HEK293 (cell line): ENCODE measurements around the gene SPOUT1.
A peak's percentile ranks its signal among the peaks of the same experiment; 100 is the strongest.

Experiments used
- CTCF ChIA-PET: fragments of 350-600 bp; formaldehyde crosslinking; extraction: SDS; loops from one replicate; lab custom pipeline; 2021; ENCODE audit warnings: antibody characterized with exemption; lab: Yijun Ruan, JAX
- POLR2A ChIA-PET: fragments of 300-600 bp; formaldehyde crosslinking; extraction: SDS; loops from one replicate; lab custom pipeline; 2020; ENCODE audit warnings: antibody characterized with exemption, inconsistent platforms; lab: Yijun Ruan, JAX
- H3K27ac ChIP-seq: fragments of 200-500 bp; sonication (Bioruptor generic); 2 replicates; pipeline ENCODE4 v1.5.1; 2014; ENCODE audit warnings: low read depth, low read length, control low read depth, inconsistent platforms; ENCODE audit errors: extremely low read depth
- H3K36me3 ChIP-seq, 2 experiments: fragments of 200-500 bp in 1 of 2; sonication (Bioruptor generic) in 1 of 2; 1 replicate in 1 of 2; 2 replicates in 1 of 2; pipeline ENCODE4 v1.5.1; 2014 to 2017; ENCODE audit warnings: inconsistent platforms in 2 of 2, low read length in 2 of 2; ENCODE audit not compliant: control insufficient read depth in 2 of 2, insufficient read depth in 1 of 2
- H3K4me1 ChIP-seq: fragments of 200-500 bp; sonication (Bioruptor generic); 2 replicates; pipeline ENCODE4 v1.5.1; 2014; ENCODE audit warnings: mild to moderate bottlenecking, low read length, inconsistent platforms; ENCODE audit not compliant: control insufficient read depth, insufficient read depth
- H3K4me3 ChIP-seq: 2 replicates; pipeline ENCODE4 v1.5.1; 2011; ENCODE audit warnings: low read depth, mild to moderate bottlenecking, control low read depth, low read length, moderate library complexity
- H3K9me3 ChIP-seq: fragments of 200-500 bp; sonication (Bioruptor generic); 2 replicates; pipeline ENCODE4 v1.5.1; 2014; ENCODE audit warnings: low read depth, low read length, inconsistent platforms; ENCODE audit not compliant: control insufficient read depth, insufficient read depth
- GLIS2 ChIP-seq: fragments of 450-650 bp; formaldehyde crosslinking; IDR thresholded peaks from 2 replicates; pipeline ENCODE4 v1.5.1; 2016; ENCODE audit warnings: missing biosample characterization, missing genetic modification characterization
- KLF7 ChIP-seq: fragments of 450-650 bp; formaldehyde crosslinking; IDR thresholded peaks from 2 replicates; pipeline ENCODE4 v1.5.1; 2016; ENCODE audit warnings: missing biosample characterization, missing genetic modification characterization, borderline replicate concordance
- MEIS1 ChIP-seq: sonication (generic); formaldehyde crosslinking; IDR thresholded peaks from 2 replicates; pipeline ENCODE4 v1.8.1; 2022; ENCODE audit warnings: missing genetic modification reagents, mild to moderate bottlenecking, borderline replicate concordance
- OVOL3 ChIP-seq: fragments of 450-650 bp; formaldehyde crosslinking; IDR thresholded peaks from 2 replicates; pipeline ENCODE4 v1.5.1; 2016; ENCODE audit warnings: missing biosample characterization, missing genetic modification characterization
- TCF7L2 ChIP-seq: IDR thresholded peaks from 2 replicates; pipeline ENCODE4 v1.6.1; 2011; ENCODE audit warnings: low read depth, mild to moderate bottlenecking, inconsistent platforms, low read length, moderate library complexity, borderline replicate concordance
- ZBTB17 ChIP-seq: fragments of 450-650 bp; formaldehyde crosslinking; IDR thresholded peaks from 2 replicates; pipeline ENCODE4 v1.5.1; 2016; ENCODE audit warnings: missing biosample characterization, missing genetic modification characterization
- ZBTB21 ChIP-seq: fragments of 450-650 bp; formaldehyde crosslinking; IDR thresholded peaks from 2 replicates; pipeline ENCODE4 v1.5.1; 2017; ENCODE audit warnings: missing biosample characterization, missing genetic modification characterization
- ZNF132 ChIP-seq: fragments of 450-650 bp; formaldehyde crosslinking; IDR thresholded peaks from 2 replicates; pipeline ENCODE4 v1.5.1; 2017; ENCODE audit warnings: missing biosample characterization, missing genetic modification characterization, borderline replicate concordance
- ZNF223 ChIP-seq: fragments of 450-650 bp; formaldehyde crosslinking; IDR thresholded peaks from 2 replicates; pipeline ENCODE4 v1.5.1; 2016; ENCODE audit warnings: missing biosample characterization, missing genetic modification characterization
- ZNF239 ChIP-seq: fragments of 450-650 bp; formaldehyde crosslinking; IDR thresholded peaks from 2 replicates; pipeline ENCODE4 v1.5.1; 2016; ENCODE audit warnings: missing biosample characterization, missing genetic modification characterization
- ZNF274 ChIP-seq, 2 experiments: fragments of 200-500 bp in 1 of 2; fragments of 450-650 bp in 1 of 2; sonication (Bioruptor generic) in 1 of 2; formaldehyde crosslinking in 1 of 2; IDR thresholded peaks; 2 replicates each; pipeline versions ENCODE4 v1.5.1 to v1.6.1; 2014 to 2016; ENCODE audit warnings: borderline replicate concordance in 1 of 2, inconsistent platforms in 1 of 2, low read length in 1 of 2, missing biosample characterization in 1 of 2, missing genetic modification characterization in 1 of 2
- ZNF404 ChIP-seq: fragments of 450-650 bp; formaldehyde crosslinking; IDR thresholded peaks from 2 replicates; pipeline ENCODE4 v1.5.1; 2017; ENCODE audit warnings: missing biosample characterization, missing genetic modification characterization
- ZNF416 ChIP-seq: fragments of 450-650 bp; formaldehyde crosslinking; IDR thresholded peaks from 2 replicates; pipeline ENCODE4 v1.5.1; 2016; ENCODE audit warnings: missing biosample characterization, missing genetic modification characterization
- ZNF48 ChIP-seq: fragments of 450-650 bp; formaldehyde crosslinking; IDR thresholded peaks from 2 replicates; pipeline ENCODE4 v1.5.1; 2016; ENCODE audit warnings: missing biosample characterization, missing genetic modification characterization
- ZNF600 ChIP-seq: fragments of 450-650 bp; formaldehyde crosslinking; IDR thresholded peaks from 2 replicates; pipeline ENCODE4 v1.5.1; 2016; ENCODE audit warnings: missing biosample characterization, missing genetic modification characterization
- ZNF621 ChIP-seq: fragments of 450-650 bp; formaldehyde crosslinking; IDR thresholded peaks from 2 replicates; pipeline ENCODE4 v1.5.1; 2017; ENCODE audit warnings: missing biosample characterization, missing genetic modification characterization
- ZNF629 ChIP-seq: fragments of 450-650 bp; formaldehyde crosslinking; IDR thresholded peaks from 2 replicates; pipeline ENCODE4 v1.5.1; 2017; ENCODE audit warnings: missing biosample characterization, missing genetic modification characterization
- ZNF76 ChIP-seq: fragments of 450-650 bp; formaldehyde crosslinking; IDR thresholded peaks from 2 replicates; pipeline ENCODE4; 2016; ENCODE audit warnings: low read depth, missing biosample characterization, missing genetic modification characterization, borderline replicate concordance
- ZNF768 ChIP-seq: fragments of 450-650 bp; formaldehyde crosslinking; IDR thresholded peaks from 2 replicates; pipeline ENCODE4 v1.5.1; 2018; ENCODE audit warnings: missing biosample characterization, mild to moderate bottlenecking, missing genetic modification characterization
- TF ChIP-seq, protein P1 (sequence below): fragments of 450-650 bp; formaldehyde crosslinking; IDR thresholded peaks from 2 replicates; pipeline ENCODE4 v1.5.1; 2016; ENCODE audit warnings: missing biosample characterization, missing genetic modification characterization
- TF ChIP-seq, protein P2 (sequence below): fragments of 450-650 bp; formaldehyde crosslinking; IDR thresholded peaks from 2 replicates; pipeline ENCODE4 v1.5.1; 2016; ENCODE audit warnings: missing biosample characterization, missing genetic modification characterization
- TF ChIP-seq, protein P3 (sequence below): fragments of 450-650 bp; formaldehyde crosslinking; IDR thresholded peaks from 2 replicates; pipeline ENCODE4 v1.5.1; 2016; ENCODE audit warnings: missing biosample characterization, missing genetic modification characterization, low read depth
- TF ChIP-seq, protein P4 (sequence below): fragments of 450-650 bp; formaldehyde crosslinking; IDR thresholded peaks from 2 replicates; pipeline ENCODE4 v1.5.1; 2016; ENCODE audit warnings: missing biosample characterization, missing genetic modification characterization
- TF ChIP-seq, protein P5 (sequence below): fragments of 450-650 bp; formaldehyde crosslinking; IDR thresholded peaks from 2 replicates; pipeline ENCODE4 v1.5.1; 2016; ENCODE audit warnings: missing biosample characterization, missing genetic modification characterization
- TF ChIP-seq, protein P6 (sequence below): fragments of 450-650 bp; formaldehyde crosslinking; IDR thresholded peaks from 2 replicates; pipeline ENCODE4 v1.5.1; 2016; ENCODE audit warnings: missing biosample characterization, missing genetic modification characterization
- TF ChIP-seq, protein P7 (sequence below): fragments of 450-650 bp; formaldehyde crosslinking; IDR thresholded peaks from 2 replicates; pipeline ENCODE4 v1.5.1; 2017; ENCODE audit warnings: missing biosample characterization, missing genetic modification characterization

The SPOUT1 gene

DNA sequence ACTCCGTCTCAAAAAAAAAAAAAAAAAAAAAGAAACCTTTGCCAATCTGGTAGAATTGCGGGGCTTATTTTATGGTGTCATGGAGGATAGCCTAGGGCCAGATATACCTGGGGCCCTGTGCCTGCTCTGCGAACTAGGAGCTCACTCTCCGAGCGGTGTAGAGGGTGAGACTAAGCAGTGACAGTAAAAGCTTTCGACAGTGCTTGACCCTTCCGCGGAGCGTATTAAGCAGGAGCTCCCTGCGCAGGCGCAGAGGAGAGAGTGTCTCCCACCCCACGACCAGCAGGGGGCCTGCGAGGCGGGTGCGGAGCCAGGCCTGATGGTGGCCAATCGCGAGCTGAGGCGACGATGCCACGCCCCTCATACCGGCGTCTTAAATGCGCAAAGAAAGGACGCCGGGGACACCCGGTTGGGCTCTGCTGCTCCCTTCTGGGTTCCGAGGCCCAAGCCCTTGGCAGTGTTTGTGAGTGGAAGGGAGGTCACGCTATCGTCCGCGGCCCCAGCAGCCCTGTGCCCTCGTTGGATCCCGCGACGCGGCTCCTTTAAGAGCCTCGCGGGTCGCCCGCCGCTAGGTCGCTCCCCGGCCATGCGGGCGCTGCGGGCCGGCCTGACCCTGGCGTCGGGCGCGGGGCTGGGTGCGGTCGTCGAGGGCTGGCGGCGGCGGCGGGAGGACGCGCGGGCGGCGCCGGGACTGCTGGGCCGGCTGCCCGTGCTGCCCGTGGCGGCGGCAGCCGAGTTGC is 11.3 kb downstream of the SPOUT1 start, which contains the start of gene ENDOG:
Gene ENDOG, plus strand, starts transcription at position 402 of the 740 bp plus-strand sequence. Its CDS starts 185 bp downstream, at position 587.
- Histone ChIP-seq H3K4me1 (no peaks in the 10 kb centered on the region), H3K27ac (peak within 1 kb of the TSS; percentile 74), H3K4me3 (peak within 1 kb of the TSS; percentile 60), H3K36me3 (peaks cover 0 to 32% of the 10 kb centered on the region in 2 experiments; a peak in 1 of 3 replicates), H3K9me3 (no peaks in the 10 kb centered on the region)
- CTCF ChIA-PET = interaction anchor here (0.6 to 2.3 kb wide), 26 partner anchors 8 to 939 kb away, joined by 3 to 16 read pairs (median 5); partner anchors contain the start of gene SPOUT1
- POLR2A ChIA-PET = interaction anchor here (0.6 to 4.1 kb wide), 29 partner anchors 8 to 1907 kb away, joined by 3 to 94 read pairs (median 5); partner anchors contain the start of genes KYAT1, SH3GLB2, SPOUT1 and TBC1D13
- TF ChIP-seq, protein P1, sequence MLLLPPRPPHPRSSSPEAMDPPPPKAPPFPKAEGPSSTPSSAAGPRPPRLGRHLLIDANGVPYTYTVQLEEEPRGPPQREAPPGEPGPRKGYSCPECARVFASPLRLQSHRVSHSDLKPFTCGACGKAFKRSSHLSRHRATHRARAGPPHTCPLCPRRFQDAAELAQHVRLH (tag by site-specific recombination) = no peak
- TF ChIP-seq TCF7L2 (no peak), GLIS2 (tag by site-specific recombination) (peak; percentile 21; the same call in 1 of the 2 replicates), KLF7 (tag by site-specific recombination) (no peak; the same call in 1 of the 2 replicates), ZNF416 (tag by site-specific recombination) (no peak), ZNF274 (IDR thresholded peaks at IDR 0.05; ENCODE audit: low read length) (no peak), ZNF274 (tag by site-specific recombination; IDR thresholded peaks at IDR 0.05; ENCODE audit: borderline replicate concordance) (no peak), ZNF621 (tag by site-specific recombination) (no peak), OVOL3 (tag by site-specific recombination) (no peak), ZNF48 (tag by site-specific recombination) (no peak), ZNF76 (tag by site-specific recombination) (0 out of 2 replicates have a peak, but pooled peaks have one; percentile 25), ZNF223 (tag by site-specific recombination) (no peak), ZBTB21 (tag by site-specific recombination) (no peak), ZNF768 (tag by site-specific recombination) (no peak), ZNF239 (tag by site-specific recombination) (no peak), ZNF404 (no peak), ZNF600 (tag by site-specific recombination) (peak; percentile 31; the same call in 1 of the 2 replicates), MEIS1 (CRISPR knock-in tag) (no peak), ZNF629 (tag by site-specific recombination) (no peak; the same call in 1 of the 2 replicates), ZBTB17 (tag by site-specific recombination) (peak; percentile 97), ZNF132 (tag by site-specific recombination) (no peak)
- TF ChIP-seq, protein P2, sequence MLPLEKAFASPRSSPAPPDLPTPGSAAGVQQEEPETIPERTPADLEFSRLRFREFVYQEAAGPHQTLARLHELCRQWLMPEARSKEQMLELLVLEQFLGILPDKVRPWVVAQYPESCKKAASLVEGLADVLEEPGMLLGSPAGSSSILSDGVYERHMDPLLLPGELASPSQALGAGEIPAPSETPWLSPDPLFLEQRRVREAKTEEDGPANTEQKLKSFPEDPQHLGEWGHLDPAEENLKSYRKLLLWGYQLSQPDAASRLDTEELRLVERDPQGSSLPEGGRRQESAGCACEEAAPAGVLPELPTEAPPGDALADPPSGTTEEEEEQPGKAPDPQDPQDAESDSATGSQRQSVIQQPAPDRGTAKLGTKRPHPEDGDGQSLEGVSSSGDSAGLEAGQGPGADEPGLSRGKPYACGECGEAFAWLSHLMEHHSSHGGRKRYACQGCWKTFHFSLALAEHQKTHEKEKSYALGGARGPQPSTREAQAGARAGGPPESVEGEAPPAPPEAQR (tag by site-specific recombination) = no peak
- TF ChIP-seq, protein P3, sequence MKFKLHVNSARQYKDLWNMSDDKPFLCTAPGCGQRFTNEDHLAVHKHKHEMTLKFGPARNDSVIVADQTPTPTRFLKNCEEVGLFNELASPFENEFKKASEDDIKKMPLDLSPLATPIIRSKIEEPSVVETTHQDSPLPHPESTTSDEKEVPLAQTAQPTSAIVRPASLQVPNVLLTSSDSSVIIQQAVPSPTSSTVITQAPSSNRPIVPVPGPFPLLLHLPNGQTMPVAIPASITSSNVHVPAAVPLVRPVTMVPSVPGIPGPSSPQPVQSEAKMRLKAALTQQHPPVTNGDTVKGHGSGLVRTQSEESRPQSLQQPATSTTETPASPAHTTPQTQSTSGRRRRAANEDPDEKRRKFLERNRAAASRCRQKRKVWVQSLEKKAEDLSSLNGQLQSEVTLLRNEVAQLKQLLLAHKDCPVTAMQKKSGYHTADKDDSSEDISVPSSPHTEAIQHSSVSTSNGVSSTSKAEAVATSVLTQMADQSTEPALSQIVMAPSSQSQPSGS (tag by site-specific recombination) = no peak
- TF ChIP-seq, protein P4, sequence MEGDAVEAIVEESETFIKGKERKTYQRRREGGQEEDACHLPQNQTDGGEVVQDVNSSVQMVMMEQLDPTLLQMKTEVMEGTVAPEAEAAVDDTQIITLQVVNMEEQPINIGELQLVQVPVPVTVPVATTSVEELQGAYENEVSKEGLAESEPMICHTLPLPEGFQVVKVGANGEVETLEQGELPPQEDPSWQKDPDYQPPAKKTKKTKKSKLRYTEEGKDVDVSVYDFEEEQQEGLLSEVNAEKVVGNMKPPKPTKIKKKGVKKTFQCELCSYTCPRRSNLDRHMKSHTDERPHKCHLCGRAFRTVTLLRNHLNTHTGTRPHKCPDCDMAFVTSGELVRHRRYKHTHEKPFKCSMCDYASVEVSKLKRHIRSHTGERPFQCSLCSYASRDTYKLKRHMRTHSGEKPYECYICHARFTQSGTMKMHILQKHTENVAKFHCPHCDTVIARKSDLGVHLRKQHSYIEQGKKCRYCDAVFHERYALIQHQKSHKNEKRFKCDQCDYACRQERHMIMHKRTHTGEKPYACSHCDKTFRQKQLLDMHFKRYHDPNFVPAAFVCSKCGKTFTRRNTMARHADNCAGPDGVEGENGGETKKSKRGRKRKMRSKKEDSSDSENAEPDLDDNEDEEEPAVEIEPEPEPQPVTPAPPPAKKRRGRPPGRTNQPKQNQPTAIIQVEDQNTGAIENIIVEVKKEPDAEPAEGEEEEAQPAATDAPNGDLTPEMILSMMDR (tag by site-specific recombination) = peak; percentile 99
- TF ChIP-seq, protein P5, sequence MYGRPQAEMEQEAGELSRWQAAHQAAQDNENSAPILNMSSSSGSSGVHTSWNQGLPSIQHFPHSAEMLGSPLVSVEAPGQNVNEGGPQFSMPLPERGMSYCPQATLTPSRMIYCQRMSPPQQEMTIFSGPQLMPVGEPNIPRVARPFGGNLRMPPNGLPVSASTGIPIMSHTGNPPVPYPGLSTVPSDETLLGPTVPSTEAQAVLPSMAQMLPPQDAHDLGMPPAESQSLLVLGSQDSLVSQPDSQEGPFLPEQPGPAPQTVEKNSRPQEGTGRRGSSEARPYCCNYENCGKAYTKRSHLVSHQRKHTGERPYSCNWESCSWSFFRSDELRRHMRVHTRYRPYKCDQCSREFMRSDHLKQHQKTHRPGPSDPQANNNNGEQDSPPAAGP = peak; percentile 50
- TF ChIP-seq, protein P6, sequence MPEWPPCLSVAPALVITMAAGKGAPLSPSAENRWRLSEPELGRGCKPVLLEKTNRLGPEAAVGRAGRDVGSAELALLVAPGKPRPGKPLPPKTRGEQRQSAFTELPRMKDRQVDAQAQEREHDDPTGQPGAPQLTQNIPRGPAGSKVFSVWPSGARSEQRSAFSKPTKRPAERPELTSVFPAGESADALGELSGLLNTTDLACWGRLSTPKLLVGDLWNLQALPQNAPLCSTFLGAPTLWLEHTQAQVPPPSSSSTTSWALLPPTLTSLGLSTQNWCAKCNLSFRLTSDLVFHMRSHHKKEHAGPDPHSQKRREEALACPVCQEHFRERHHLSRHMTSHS = no peak
- TF ChIP-seq, protein P7, sequence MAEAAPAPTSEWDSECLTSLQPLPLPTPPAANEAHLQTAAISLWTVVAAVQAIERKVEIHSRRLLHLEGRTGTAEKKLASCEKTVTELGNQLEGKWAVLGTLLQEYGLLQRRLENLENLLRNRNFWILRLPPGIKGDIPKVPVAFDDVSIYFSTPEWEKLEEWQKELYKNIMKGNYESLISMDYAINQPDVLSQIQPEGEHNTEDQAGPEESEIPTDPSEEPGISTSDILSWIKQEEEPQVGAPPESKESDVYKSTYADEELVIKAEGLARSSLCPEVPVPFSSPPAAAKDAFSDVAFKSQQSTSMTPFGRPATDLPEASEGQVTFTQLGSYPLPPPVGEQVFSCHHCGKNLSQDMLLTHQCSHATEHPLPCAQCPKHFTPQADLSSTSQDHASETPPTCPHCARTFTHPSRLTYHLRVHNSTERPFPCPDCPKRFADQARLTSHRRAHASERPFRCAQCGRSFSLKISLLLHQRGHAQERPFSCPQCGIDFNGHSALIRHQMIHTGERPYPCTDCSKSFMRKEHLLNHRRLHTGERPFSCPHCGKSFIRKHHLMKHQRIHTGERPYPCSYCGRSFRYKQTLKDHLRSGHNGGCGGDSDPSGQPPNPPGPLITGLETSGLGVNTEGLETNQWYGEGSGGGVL (tag by site-specific recombination) = no peak
